Breast epithelium (tissue), 4 donors: ENCODE results near the gene LAP3. TPM values are rescaled to one million over a fixed set of nuclear protein-coding genes. Genes with fewer than 3 reads are reported as not detected.

Source experiments
- DNase-seq, 2 donors: peaks; one replicate each; pipeline ENCODE4 v3.0.0-alpha.2; 2019; ENCODE audit warnings: low spot score in 2 of 2
- H3K27ac ChIP-seq, 2 donors: fragments of 200-600 bp; sonication (generic) in 1 of 2; one replicate each; pipeline ENCODE4 v1.5.1; 2016 to 2019; ENCODE audit warnings: mild to moderate bottlenecking in 1 of 2
- H3K27me3 ChIP-seq, 2 donors: fragments of 200-600 bp; sonication (generic) in 1 of 2; one replicate each; pipeline versions ENCODE4 v1.5.1 to v1.6.0; 2017 to 2019; ENCODE audit warnings: control low read depth in 1 of 2, mild to moderate bottlenecking in 1 of 2
- H3K36me3 ChIP-seq: fragments of 200-600 bp; one replicate; pipeline ENCODE4 v1.5.1; 2019
- H3K4me1 ChIP-seq, 2 donors: fragments of 200-600 bp; sonication (generic); one replicate each; pipeline ENCODE4 v1.5.1; 2016 to 2019; ENCODE audit warnings: control low read depth in 1 of 2
- H3K4me3 ChIP-seq, 3 donors: fragments of 200-600 bp; sonication (generic); 1 replicate in 2 of 3; 2 replicates in 1 of 3; pipeline ENCODE4 v1.5.1; 2016 to 2019; ENCODE audit warnings: mild to moderate bottlenecking in 3 of 3, moderate library complexity in 2 of 3
- H3K9me3 ChIP-seq, 2 donors: fragments of 200-600 bp; sonication (generic) in 1 of 2; one replicate each; pipeline ENCODE4 v1.5.1; 2016 to 2019; ENCODE audit warnings: control low read depth in 1 of 2
- CTCF ChIP-seq, 3 donors: fragments of 450-650 bp; IDR thresholded peaks; one replicate each; pipeline ENCODE4 v1.5.1; 2016 to 2017; ENCODE audit warnings: antibody characterized with exemption in 3 of 3, mild to moderate bottlenecking in 3 of 3, moderate library complexity in 3 of 3
- POLR2A ChIP-seq: fragments of 450-650 bp; IDR thresholded peaks from one replicate; pipeline ENCODE4 v1.6.1; 2016; ENCODE audit warnings: antibody characterized with exemption, mild to moderate bottlenecking, moderate library complexity
- POLR2AphosphoS5 ChIP-seq, 3 donors: sonication (generic); formaldehyde crosslinking; IDR thresholded peaks; one replicate each; pipeline ENCODE4 v1.6.1; 2017; ENCODE audit warnings: antibody characterized with exemption in 3 of 3
- intact Hi-C: fragments of 100-400 bp; cut with DNase I; formaldehyde crosslinking; loops from one replicate; pipeline ENCODE4 v1.15.1; 2023; ENCODE audit warnings: low total_unique reads
- total RNA-seq, 3 donors: library from RNA; depleted of rRNA; stranded (reverse); fragments of >200 nt; gene quantifications; one replicate each; pipeline ENCODE4 v1.1.0, GENCODE V29; 2016

Gene LAP3
- total RNA-seq, 3 donors from 2014 or later, result 72.4 to 93.4 (median 81.0) TPM

GRCh38 chr4:17556498-17556897 is 20.5 kb upstream of the LAP3 start:
- intact Hi-C loops, result no loop called here
- no peak for TF ChIP-seq POLR2A
- TF ChIP-seq POLR2AphosphoS5 (IDR thresholded peaks at IDR 0.05), result no peak
- TF ChIP-seq CTCF (IDR thresholded peaks at IDR 0.05), result no peak
- H3K27ac ChIP-seq, result no peak overlapping the region
- H3K9me3 ChIP-seq, result no peaks in the 10 kb centered on the region
- peaks cover 0 to 2% of the 10 kb centered on the region in 2 donors for H3K27me3 ChIP-seq
- H3K4me3 ChIP-seq, result no peak overlapping the region
- DNase-seq, result no peak
- H3K36me3 ChIP-seq, result no peaks in the 10 kb centered on the region
- no peaks in the 10 kb centered on the region for H3K4me1 ChIP-seq

- intact Hi-C loops, result no loop called here
- no peak overlapping the region for H3K4me3 ChIP-seq
- peaks cover 0 to 2% of the 10 kb centered on the region in 2 donors for H3K27me3 ChIP-seq
- DNase-seq, result no peak
- H3K4me1 ChIP-seq, result no peaks in the 10 kb centered on the region
- H3K36me3 ChIP-seq, result no peaks in the 10 kb centered on the region
- TF ChIP-seq POLR2A, result no peak
- no peak for TF ChIP-seq POLR2AphosphoS5 (IDR thresholded peaks at IDR 0.05)
- no peak overlapping the region for H3K27ac ChIP-seq
- no peaks in the 10 kb centered on the region for H3K9me3 ChIP-seq
These were observed 19.1 kb upstream of the LAP3 start for GRCh38 chr4:17557880-17558279.

- Histone ChIP-seq H3K36me3 (no peaks in the 10 kb centered on the region), H3K4me3 (no peak overlapping the region), H3K9me3 (no peaks in the 10 kb centered on the region), H3K27ac (no peak overlapping the region), H3K27me3 (peaks cover 0 to 2% of the 10 kb centered on the region in 2 donors), H3K4me1 (no peaks in the 10 kb centered on the region)
- DNase-seq, result no peak
- intact Hi-C loops, result no loop called here
- TF ChIP-seq POLR2AphosphoS5 (IDR thresholded peaks at IDR 0.05) (no peak), POLR2A (no peak), CTCF (IDR thresholded peaks at IDR 0.05) (no peak)
These were observed 17.9 kb upstream of the LAP3 start for GRCh38 chr4:17558941-17559708.

GRCh38 chr4:17559709-17560048 is 17.3 kb upstream of the LAP3 start:
- Histone ChIP-seq H3K4me3 (no peak overlapping the region), H3K4me1 (no peaks in the 10 kb centered on the region), H3K27ac (no peak overlapping the region), H3K27me3 (peaks cover 0 to 2% of the 10 kb centered on the region in 2 donors), H3K9me3 (no peaks in the 10 kb centered on the region), H3K36me3 (no peaks in the 10 kb centered on the region)
- intact Hi-C loops, result no loop called here
- DNase-seq, result no peak
- TF ChIP-seq POLR2AphosphoS5 (IDR thresholded peaks at IDR 0.05), result no peak
- no peak for TF ChIP-seq POLR2A
- TF ChIP-seq CTCF (IDR thresholded peaks at IDR 0.05), result no peak

- no peak for DNase-seq
- H3K4me1 ChIP-seq, result no peaks in the 10 kb centered on the region
These were observed 16.8 kb upstream of the LAP3 start for GRCh38 chr4:17560065-17560673.

More at GRCh38 chr4:17560065-17560673, 16.8 kb upstream of the LAP3 start:
- TF ChIP-seq CTCF (IDR thresholded peaks at IDR 0.05) (no peak), POLR2AphosphoS5 (IDR thresholded peaks at IDR 0.05) (no peak), POLR2A (no peak)
- H3K36me3 ChIP-seq, result no peaks in the 10 kb centered on the region
- H3K4me3 ChIP-seq, result no peak overlapping the region
- H3K27ac ChIP-seq, result no peak overlapping the region
- peaks cover 0 to 2% of the 10 kb centered on the region in 2 donors for H3K27me3 ChIP-seq
- intact Hi-C loops, result no loop called here
- H3K9me3 ChIP-seq, result no peaks in the 10 kb centered on the region
